A549 treated with AZD9567 at 1 μM for 4 hours (cell line): ENCODE data around the gene MRPL3. TPM values are rescaled to one million over a fixed set of nuclear protein-coding genes. Genes with fewer than 3 reads are reported as not detected.

ENCODE experiments used
- total RNA-seq: library from RNA; stranded (reverse); fragments of 200-300 nt; extraction: Qiagen RNA extraction; gene quantifications from 5 replicates; pipeline ENCODE4 v1.2.3, GENCODE V29; 2022; ENCODE audit not compliant: insufficient read depth

The MRPL3 gene
- 89.6 to 109 TPM (median 91.7 TPM) in 5 replicates for total RNA-seq

GRCh38 chr3:131502530-131503319, at the start of gene MRPL3:
MRPL3 (minus strand) TSS chr3:131502971; CDS start chr3:131502821, 150 bp downstream.

Other genes with a start within 250 kb of the MRPL3 start
- 8.4 to 10.2 TPM (median 9.9 TPM) in 5 replicates for gene NUDT16, start 121.2 kb downstream of the MRPL3 start, total RNA-seq